GM21528 (cell line): ENCODE results near the gene TRPC6.

ENCODE experiments used
- ATAC-seq: cut with Tn5 transposase; IDR thresholded peaks from one replicate; pipeline ENCODE4 v1.9.1; 2021; ENCODE audit warnings: mild to moderate bottlenecking, moderate library complexity; ENCODE audit not compliant: unreplicated experiment, low FRiP score

TRPC6 gene

GRCh38 chr11:101428918-101429317, 154.9 kb downstream of the TRPC6 start:
- peak; percentile 73 for ATAC-seq

GRCh38 chr11:101407324-101407723, 176.5 kb downstream of the TRPC6 start:
- ATAC-seq, result no peak
